Measurements from ENCODE around the gene SMARCB1. TPM values are rescaled to one million over a fixed set of nuclear protein-coding genes. Genes with fewer than 3 reads are reported as not detected.

The SMARCB1 gene
- total RNA-seq, 1 experiment from 2014 or later = 136 TPM

DNA sequence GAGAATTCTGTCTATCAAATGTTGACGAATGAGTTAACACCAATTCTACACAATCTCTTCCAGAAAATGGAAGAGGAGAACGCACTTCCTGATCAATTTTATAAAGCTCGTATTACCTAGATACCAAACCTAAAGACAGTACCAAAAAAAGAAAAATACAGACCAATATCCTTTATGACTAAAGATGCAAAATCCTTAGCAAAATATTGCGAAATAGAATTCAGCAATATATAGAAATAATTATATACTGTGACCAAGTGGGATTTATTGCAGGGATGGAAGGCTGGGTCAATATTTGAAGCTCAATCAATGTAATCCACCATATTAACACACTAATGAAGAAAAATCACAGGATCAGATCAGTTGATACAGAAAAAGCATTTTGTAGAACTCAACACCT, 25.6 kb downstream of the SMARCB1 start:
- no peaks in the 10 kb centered on the region for H3K4me1 Mint-ChIP-seq
- H2BK15ac ChIP-seq (ENCODE audit: low read depth, low read length) = no peak overlapping the region
- H3K9ac ChIP-seq (ENCODE audit: extremely low read depth, insufficient read length, low read length) = no peak overlapping the region
- H2BK12ac ChIP-seq (ENCODE audit: insufficient read length, low read depth, low read length) = no peak overlapping the region
- H3K4me2 ChIP-seq (ENCODE audit: insufficient read depth, insufficient read length, low read length) = no peak overlapping the region
- no peak overlapping the region for H4K5ac ChIP-seq (ENCODE audit: insufficient read length, low read depth, low read length)
- no peak overlapping the region for H3K27ac ChIP-seq (ENCODE audit: insufficient read length, low read depth, low read length)
- H3K36me3 Mint-ChIP-seq (ENCODE audit: insufficient read depth in 1 of 3, low read depth in 3 of 3) = peaks cover 30 to 78% (median 66%) of the 10 kb centered on the region in 3 experiments; a peak in 6 of 7 replicates
- no peak overlapping the region for H2AK5ac ChIP-seq (ENCODE audit: insufficient read length, low read length)
- H3K9me3 Mint-ChIP-seq = no peaks in the 10 kb centered on the region
- H3K4ac ChIP-seq (ENCODE audit: low read depth, low read length) = no peak overlapping the region
- H4K91ac ChIP-seq (ENCODE audit: insufficient read length, low read depth, low read length) = no peak overlapping the region
- H3K18ac ChIP-seq (ENCODE audit: insufficient read length, low read depth, low read length) = no peak overlapping the region
- H4K8ac ChIP-seq (replicated peaks; ENCODE audit: insufficient read length, low read depth, low read length) = no peak overlapping the region
- H4K20me1 ChIP-seq (ENCODE audit: control insufficient read depth, insufficient read depth, insufficient read length) = no peaks in the 10 kb centered on the region
- no peak overlapping the region for H3K56ac ChIP-seq (ENCODE audit: insufficient read length, low read depth, low read length)
- no peak overlapping the region for H2AFZ ChIP-seq (ENCODE audit: low read length)
- H3K79me1 ChIP-seq (ENCODE audit: insufficient read depth, low read depth, low read length, poor library complexity, severe bottlenecking) = no peaks in the 10 kb centered on the region
- no peak for DNase-seq
- H2BK20ac ChIP-seq (ENCODE audit: low read depth, low read length, poor library complexity, severe bottlenecking) = no peak overlapping the region
- H3K23me2 ChIP-seq (ENCODE audit: insufficient read length, low read depth, low read length, poor library complexity, severe bottlenecking) = no peaks in the 10 kb centered on the region
- no peak overlapping the region for H2BK120ac ChIP-seq (ENCODE audit: low read depth, low read length, poor library complexity, severe bottlenecking)
- no peaks in the 10 kb centered on the region for H3K79me2 ChIP-seq (ENCODE audit: insufficient read depth, low read length)
- H3K27me3 Mint-ChIP-seq (ENCODE audit: low read depth) = no peaks in the 10 kb centered on the region
- no CpG with 5 or more reads among the region's 4 CpGs for WGBS (ENCODE audit: extremely low coverage, insufficient read length, low lambda C conversion rate)
- no peak overlapping the region for H2BK5ac ChIP-seq (ENCODE audit: insufficient read length, low read length)
- no peak overlapping the region for H3K4me3 Mint-ChIP-seq
- no peak overlapping the region for H3K27ac Mint-ChIP-seq
- no peak overlapping the region for H3K14ac ChIP-seq (ENCODE audit: insufficient read depth, low read length)
- no peak overlapping the region for H3K23ac ChIP-seq (ENCODE audit: insufficient read length, low read depth, low read length)
- TF ChIP-seq, protein P1, sequence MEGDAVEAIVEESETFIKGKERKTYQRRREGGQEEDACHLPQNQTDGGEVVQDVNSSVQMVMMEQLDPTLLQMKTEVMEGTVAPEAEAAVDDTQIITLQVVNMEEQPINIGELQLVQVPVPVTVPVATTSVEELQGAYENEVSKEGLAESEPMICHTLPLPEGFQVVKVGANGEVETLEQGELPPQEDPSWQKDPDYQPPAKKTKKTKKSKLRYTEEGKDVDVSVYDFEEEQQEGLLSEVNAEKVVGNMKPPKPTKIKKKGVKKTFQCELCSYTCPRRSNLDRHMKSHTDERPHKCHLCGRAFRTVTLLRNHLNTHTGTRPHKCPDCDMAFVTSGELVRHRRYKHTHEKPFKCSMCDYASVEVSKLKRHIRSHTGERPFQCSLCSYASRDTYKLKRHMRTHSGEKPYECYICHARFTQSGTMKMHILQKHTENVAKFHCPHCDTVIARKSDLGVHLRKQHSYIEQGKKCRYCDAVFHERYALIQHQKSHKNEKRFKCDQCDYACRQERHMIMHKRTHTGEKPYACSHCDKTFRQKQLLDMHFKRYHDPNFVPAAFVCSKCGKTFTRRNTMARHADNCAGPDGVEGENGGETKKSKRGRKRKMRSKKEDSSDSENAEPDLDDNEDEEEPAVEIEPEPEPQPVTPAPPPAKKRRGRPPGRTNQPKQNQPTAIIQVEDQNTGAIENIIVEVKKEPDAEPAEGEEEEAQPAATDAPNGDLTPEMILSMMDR (conservative IDR thresholded peaks at IDR 0.05) = no peak
- no peaks in the 10 kb centered on the region for H3K4me1 ChIP-seq (ENCODE audit: insufficient read depth, low read length)
- H3K9me3 ChIP-seq (ENCODE audit: control insufficient read depth, low read depth, low read length) = no peaks in the 10 kb centered on the region
- no peak overlapping the region for H3T11ph ChIP-seq (ENCODE audit: low read length)
- no peaks in the 10 kb centered on the region for H3K27me3 ChIP-seq (ENCODE audit: insufficient read depth, low read length)
